Gastrocnemius medialis (tissue), 4 donors: Measurements from ENCODE around the gene AFF3. TPM values are rescaled to one million over a fixed set of nuclear protein-coding genes. Genes with fewer than 3 reads are reported as not detected.
"Not testable (repeated sequence)": the region's sequence is repeated elsewhere in the genome, so short reads cannot be mapped to it uniquely, and the experiment has no call there.

Source experiments
- ATAC-seq, 2 donors: fragments of 150-250 bp; one replicate each; pipeline ENCODE4 v1.9.1; 2016
- DNase-seq, 2 donors: peaks; one replicate each; pipeline ENCODE4 v3.0.0-alpha.2; 2019
- H3K27ac ChIP-seq, 4 donors: fragments of 200-600 bp; sonication (generic); 1 replicate in 1 of 4; 2 replicates in 3 of 4; pipeline ENCODE4 v1.5.1; 2016 to 2018; ENCODE audit warnings: mild to moderate bottlenecking in 2 of 4, moderate library complexity in 1 of 4
- H3K27me3 ChIP-seq, 3 donors: fragments of 200-600 bp; sonication (generic) in 2 of 3; 1 replicate in 1 of 3; 2 replicates in 2 of 3; pipeline versions ENCODE4 v1.5.1 to v1.6.0; 2016 to 2019; ENCODE audit warnings: mild to moderate bottlenecking in 1 of 3, moderate library complexity in 1 of 3
- H3K36me3 ChIP-seq, 2 donors: fragments of 200-600 bp; sonication (generic) in 1 of 2; one replicate each; pipeline ENCODE4 v1.5.1; 2017 to 2018
- H3K4me1 ChIP-seq, 2 donors: fragments of 200-600 bp; sonication (generic) in 1 of 2; one replicate each; pipeline ENCODE4 v1.5.1; 2016 to 2017; ENCODE audit warnings: mild to moderate bottlenecking in 2 of 2
- H3K4me3 ChIP-seq, 4 donors: fragments of 200-600 bp; sonication (generic) in 3 of 4; 1 replicate in 1 of 4; 2 replicates in 3 of 4; pipeline ENCODE4 v1.5.1; 2016 to 2019; ENCODE audit warnings: mild to moderate bottlenecking in 2 of 4
- H3K9me3 ChIP-seq, 3 donors: fragments of 200-600 bp; sonication (generic) in 2 of 3; 1 replicate in 1 of 3; 2 replicates in 2 of 3; pipeline ENCODE4 v1.5.1; 2016 to 2019
- CTCF ChIP-seq, 5 experiments: fragments of 450-650 bp in 3 of 5; fragments of 200-600 bp in 2 of 5; sonication (generic) in 2 of 5; IDR thresholded peaks in 4 of 5; conservative IDR thresholded peaks in 1 of 5; 1 replicate in 4 of 5; 2 replicates in 1 of 5; pipeline ENCODE4 v1.5.1; 2016 to 2019; ENCODE audit warnings: antibody characterized with exemption in 5 of 5, mild to moderate bottlenecking in 3 of 5, moderate library complexity in 3 of 5
- POLR2A ChIP-seq, 2 donors: fragments of 450-650 bp; IDR thresholded peaks; one replicate each; pipeline ENCODE4 v1.6.1; 2017; ENCODE audit warnings: antibody characterized with exemption in 2 of 2, mild to moderate bottlenecking in 2 of 2, moderate library complexity in 2 of 2
- in situ Hi-C, 4 donors: fragments of 200-750 bp; cut with MboI; loops; one replicate each; pipeline versions ENCODE4 v1.15.0 to v1.8.0; 2017; ENCODE audit warnings: low sequenced_read_pairs in 4 of 4
- intact Hi-C: fragments of 100-400 bp; cut with DNase I; formaldehyde crosslinking; loops from one replicate; pipeline ENCODE4 v1.15.1; 2023; ENCODE audit warnings: low total_unique reads
- total RNA-seq, 4 donors: library from RNA; depleted of rRNA; stranded (reverse); fragments of >200 nt; gene quantifications; one replicate each; pipeline versions ENCODE4 v1.1.0 to v1.2.3, GENCODE V29; 2016

The AFF3 gene
- total RNA-seq, 4 donors from 2014 or later: 0.22 to 0.55 (median 0.47) TPM

- DNase-seq (no peak), ATAC-seq (no peak)
- intact Hi-C loops (no loop called here), in situ Hi-C loops (no loop called here)
- no peak overlapping the region for H3K27ac ChIP-seq
- peaks cover 6 to 9% of the 10 kb centered on the region in 2 donors for H3K4me1 ChIP-seq
- H3K9me3 ChIP-seq: no peaks in the 10 kb centered on the region
- H3K27me3 ChIP-seq: no peaks in the 10 kb centered on the region
- H3K36me3 ChIP-seq: no peaks in the 10 kb centered on the region
- TF ChIP-seq POLR2A (IDR thresholded peaks at IDR 0.05): no peak
- no peak for TF ChIP-seq CTCF (IDR thresholded peaks at IDR 0.05 in 4 of 5, conservative IDR thresholded peaks at IDR 0.05 in 1 of 5)
- H3K4me3 ChIP-seq: no peak overlapping the region
Measured at GRCh38 chr2:99509387-99509786, 633.0 kb downstream of the AFF3 start.

DNA sequence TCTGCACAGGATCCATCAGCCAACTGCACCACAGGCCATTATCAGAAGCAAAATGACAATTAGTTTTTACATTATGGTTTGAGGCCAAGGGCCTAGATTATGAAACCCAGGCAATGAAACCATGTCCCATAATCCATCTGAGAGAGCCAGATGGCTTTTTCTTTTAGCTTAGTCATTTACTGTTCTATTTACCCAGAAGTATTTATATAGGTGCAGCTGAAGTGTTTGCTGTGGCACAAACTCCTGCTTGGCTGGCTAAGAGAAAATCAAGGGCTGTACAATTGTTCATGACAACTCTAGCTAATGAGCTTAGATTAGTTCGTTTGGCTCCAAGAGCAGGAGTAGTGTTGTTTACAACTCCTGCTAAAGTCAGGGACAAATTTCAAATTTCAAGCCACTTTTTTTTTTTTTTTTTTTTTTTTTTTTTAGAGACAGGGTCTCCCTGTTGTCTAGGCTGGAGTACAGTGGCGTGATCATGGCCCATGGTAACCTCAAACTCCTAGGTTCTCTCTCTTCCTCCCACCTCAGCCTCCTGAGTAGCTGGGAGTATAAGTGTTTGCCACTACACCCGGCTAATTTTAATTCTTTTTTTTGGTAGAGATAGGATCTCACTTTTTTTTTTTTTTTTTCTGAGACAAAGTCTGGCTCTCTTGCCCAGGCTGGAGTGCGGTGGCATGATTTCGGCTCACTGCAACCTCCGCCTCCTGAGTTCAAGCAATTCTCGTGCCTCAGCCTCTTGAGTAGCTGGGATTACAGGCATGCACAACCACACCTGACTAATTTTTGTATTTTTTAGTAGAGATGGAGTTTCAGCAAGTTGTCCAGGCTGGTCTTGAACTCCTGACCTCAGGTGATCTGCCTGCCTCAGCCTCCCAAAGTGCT is 634.2 kb downstream of the AFF3 start:
- in situ Hi-C loops: no loop called here

GRCh38 chr2:99504844-99505584 is 637.4 kb downstream of the AFF3 start:
- in situ Hi-C loops: no loop called here
- intact Hi-C loops: no loop called here
- Histone ChIP-seq H3K4me3 (no peak overlapping the region), H3K4me1 (no peaks in the 10 kb centered on the region), H3K36me3 (no peaks in the 10 kb centered on the region), H3K27ac (no peak overlapping the region), H3K9me3 (no peaks in the 10 kb centered on the region), H3K27me3 (no peaks in the 10 kb centered on the region)
- no peak for TF ChIP-seq CTCF (IDR thresholded peaks at IDR 0.05 in 4 of 5, conservative IDR thresholded peaks at IDR 0.05 in 1 of 5)
- no peak for TF ChIP-seq POLR2A (IDR thresholded peaks at IDR 0.05)
- DNase-seq (no peak), ATAC-seq (no peak)

More for the DNA sequence above, 634.2 kb downstream of the AFF3 start:
- TF ChIP-seq POLR2A (IDR thresholded peaks at IDR 0.05) (no peak), CTCF (IDR thresholded peaks at IDR 0.05 in 4 of 5, conservative IDR thresholded peaks at IDR 0.05 in 1 of 5) (no peak)
- Histone ChIP-seq H3K27me3 (no peaks in the 10 kb centered on the region), H3K9me3 (no peaks in the 10 kb centered on the region), H3K27ac (no peak overlapping the region), H3K36me3 (no peaks in the 10 kb centered on the region), H3K4me1 (peaks cover 6 to 9% of the 10 kb centered on the region in 2 donors), H3K4me3 (no peak overlapping the region)
- no peak for ATAC-seq
- DNase-seq: no peak
- intact Hi-C loops: no loop called here

DNA sequence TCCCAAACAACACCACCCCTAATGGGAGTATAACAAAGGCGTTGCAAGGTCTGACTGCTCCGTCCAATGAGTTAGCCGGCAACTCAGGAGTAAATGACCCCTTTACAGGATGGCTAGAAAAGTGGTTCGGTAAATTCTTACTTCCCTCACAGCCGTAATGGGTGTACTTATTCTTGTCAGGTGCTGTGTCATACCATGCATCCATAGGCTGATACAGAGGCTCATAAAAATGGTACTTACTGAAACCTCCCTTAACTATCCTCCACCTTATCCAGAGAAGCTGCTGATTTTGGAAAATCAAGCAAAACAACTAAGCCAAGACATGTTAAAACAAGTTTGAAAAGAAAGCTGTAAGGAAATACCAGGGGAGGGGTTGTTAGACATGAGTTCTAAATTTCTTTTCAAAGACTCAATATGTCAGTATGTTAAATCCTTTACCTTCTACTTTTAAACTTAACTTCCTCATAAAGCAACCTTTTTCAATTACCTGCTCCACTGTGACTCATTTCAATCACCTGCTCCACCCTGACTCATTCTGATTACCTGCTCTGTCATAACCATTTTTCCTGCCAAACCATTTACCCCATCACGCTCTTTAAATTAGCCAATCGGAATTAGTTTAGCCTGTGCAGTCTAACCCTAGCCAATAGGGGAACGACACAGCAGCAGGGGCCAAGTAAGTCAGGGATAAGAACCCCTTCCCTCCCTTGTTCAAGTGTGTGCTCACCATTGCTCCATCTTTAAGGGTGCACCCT is 638.6 kb downstream of the AFF3 start:
- H3K4me3 ChIP-seq, intact Hi-C loops, DNase-seq, H3K27me3 ChIP-seq, H3K27ac ChIP-seq, in situ Hi-C loops, ATAC-seq, H3K9me3 ChIP-seq, H3K4me1 ChIP-seq, H3K36me3 ChIP-seq: not testable (repeated sequence)
